DMS79 treated with DMSO at 0.1 percent for 48 hours (cell line): ENCODE measurements around the gene EBF3.

Experiments
- DNase-seq: peaks from one replicate; lab custom pipeline; 2025; lab: John Stamatoyannopoulos, UW

EBF3 gene, protein sequence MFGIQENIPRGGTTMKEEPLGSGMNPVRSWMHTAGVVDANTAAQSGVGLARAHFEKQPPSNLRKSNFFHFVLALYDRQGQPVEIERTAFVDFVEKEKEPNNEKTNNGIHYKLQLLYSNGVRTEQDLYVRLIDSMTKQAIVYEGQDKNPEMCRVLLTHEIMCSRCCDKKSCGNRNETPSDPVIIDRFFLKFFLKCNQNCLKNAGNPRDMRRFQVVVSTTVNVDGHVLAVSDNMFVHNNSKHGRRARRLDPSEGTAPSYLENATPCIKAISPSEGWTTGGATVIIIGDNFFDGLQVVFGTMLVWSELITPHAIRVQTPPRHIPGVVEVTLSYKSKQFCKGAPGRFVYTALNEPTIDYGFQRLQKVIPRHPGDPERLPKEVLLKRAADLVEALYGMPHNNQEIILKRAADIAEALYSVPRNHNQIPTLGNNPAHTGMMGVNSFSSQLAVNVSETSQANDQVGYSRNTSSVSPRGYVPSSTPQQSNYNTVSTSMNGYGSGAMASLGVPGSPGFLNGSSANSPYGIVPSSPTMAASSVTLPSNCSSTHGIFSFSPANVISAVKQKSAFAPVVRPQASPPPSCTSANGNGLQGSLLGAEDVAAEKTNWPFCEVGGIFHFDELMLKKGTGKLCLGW

DNA sequence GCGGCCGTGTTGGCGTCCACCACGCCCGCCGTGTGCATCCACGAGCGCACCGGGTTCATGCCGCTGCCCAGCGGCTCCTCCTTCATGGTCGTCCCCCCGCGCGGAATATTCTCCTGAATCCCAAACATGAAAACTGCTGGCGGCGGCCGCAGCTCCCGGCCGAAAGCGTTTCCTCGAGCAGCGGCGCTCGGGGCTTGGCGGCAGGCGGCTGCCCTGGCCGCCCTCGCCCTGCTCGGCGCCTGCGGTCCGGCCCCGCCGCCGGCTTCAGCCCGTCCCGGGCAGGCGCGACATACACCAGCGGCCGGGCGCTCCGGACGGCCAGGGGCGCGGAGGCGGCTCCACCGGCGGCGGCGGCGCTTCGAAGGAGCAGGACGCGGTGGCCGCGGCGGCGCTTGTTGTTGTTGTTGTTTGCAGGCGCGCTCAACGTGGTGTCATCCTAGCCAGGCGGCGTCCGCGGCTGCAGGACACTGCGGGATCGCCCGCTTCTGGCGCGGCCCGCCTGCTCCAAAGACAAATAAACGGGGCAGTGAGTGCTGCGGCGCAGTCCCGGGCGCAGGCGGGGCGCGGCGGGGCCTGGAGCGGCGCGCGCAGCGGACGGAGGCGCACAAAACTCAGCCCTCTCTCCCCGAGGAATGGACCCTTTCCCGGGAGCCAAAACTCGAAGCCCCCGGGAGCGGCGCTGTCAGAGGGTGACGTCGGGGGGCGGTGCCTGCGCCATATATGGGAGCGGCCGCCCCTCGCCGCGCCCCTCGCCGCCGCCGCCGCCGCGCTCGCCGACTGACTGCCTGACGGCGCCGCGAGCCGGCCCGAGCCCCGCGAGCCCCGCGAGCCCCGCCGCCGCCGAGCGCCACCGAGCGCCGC is at the start of gene EBF3:
Gene EBF3 (minus strand): TSS at position 634 of the 861 bp plus-strand sequence. CDS start 506 bp downstream, at position 128.
- peak; percentile 25 for DNase-seq

DNA sequence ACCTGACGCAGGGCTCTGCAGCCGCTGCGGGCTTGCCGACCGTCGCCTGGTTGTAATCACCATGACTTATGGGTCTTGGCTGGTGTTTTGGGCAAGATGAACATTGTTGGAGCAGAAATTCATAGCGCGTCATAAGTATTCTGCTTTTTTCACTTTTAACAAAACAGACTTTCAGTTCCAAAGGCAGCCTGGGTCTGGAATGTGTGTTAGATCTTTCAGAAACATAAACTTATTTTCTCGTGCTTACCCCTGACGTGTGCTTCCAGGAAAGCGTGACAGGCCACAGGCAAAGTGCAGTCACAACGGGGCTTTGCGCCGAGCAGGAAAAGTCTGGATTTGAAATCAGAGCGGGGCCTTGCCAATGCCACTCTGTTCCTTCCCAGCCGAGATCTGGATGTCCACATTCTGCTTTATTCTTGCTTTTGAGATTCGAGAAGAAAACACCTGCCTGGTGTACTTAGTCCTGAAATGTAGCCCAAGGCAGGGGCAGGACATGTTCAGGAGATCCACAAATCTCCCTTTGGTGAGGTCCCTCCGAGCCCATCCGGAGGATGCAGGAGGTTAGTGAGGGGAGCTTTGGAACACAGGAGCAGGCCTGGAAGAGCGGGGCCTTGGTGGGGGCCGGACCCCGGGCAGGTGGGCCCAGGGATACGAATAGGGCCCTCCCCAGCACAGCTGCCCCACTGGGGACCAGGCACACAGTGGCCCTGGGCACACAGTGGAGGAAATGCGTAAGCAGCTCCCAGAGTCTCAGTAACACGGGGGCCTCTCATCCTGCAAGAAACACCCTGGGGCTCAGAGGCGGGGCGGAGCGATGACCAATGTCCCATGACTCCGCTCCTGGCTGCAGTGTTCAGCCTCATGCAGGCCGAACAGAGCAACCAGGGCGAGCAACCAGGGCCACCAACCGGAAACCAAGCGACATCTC is 49.5 kb upstream of the EBF3 start:
- no peak for DNase-seq

DNA sequence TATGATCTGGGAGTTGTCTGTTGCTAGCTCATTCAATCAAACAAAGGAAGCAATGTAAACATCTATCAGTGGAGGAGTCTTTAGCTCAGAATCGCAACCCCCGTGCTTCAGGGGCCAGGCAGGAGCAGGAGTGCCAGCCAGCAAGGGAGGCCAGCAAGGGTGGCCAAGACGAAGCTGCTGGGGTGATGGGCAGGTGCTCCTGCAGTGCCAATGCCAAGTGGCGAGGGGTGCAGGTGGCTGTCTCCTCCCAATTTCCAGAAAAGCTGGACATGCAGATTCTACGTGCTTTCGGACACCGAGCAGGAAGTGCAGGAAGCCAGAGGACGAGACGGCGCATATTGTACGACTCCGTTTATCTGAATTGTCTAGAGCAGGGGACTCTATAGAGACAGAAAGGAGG is 48.1 kb upstream of the EBF3 start:
- no peak for DNase-seq

DNA sequence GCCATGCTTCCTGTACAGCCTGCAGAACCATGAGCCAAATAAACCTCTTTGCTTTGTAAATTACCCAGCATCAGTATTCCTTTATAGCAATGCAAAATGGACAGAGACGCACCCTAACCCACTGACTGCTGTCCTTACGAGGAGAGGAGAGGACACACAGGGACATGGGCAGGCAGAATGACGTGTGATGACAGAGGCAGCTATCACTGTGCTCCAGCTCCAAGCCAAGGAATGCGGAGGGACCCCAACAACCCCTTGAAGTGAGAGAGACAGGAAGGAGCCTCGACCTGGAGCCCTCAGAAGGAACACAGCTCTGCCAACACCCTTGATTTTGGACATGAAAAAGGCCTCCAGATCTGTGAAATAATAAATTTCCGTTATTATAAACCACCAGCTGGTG is 46.6 kb upstream of the EBF3 start:
- no peak for DNase-seq

DNA sequence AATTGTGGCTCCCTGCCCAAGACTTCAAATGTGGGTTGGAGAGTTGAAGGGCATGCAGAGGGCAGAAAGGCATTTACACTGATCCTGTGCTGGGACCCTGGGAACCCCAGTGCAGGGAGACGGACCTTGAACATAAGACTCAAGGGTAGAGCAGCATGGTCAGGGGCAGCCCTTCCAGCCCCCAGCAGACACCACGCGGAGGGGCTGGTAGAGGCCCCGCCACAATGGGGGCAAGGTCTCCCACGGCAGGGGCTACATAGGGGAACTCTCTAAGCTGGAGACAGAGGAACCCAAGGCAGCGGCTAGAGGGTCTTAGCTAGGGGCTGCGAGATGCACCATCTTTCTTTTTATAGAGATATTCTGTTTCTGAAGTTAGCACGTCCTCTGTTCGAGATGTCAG is 45.2 kb upstream of the EBF3 start:
- no peak for DNase-seq

DNA sequence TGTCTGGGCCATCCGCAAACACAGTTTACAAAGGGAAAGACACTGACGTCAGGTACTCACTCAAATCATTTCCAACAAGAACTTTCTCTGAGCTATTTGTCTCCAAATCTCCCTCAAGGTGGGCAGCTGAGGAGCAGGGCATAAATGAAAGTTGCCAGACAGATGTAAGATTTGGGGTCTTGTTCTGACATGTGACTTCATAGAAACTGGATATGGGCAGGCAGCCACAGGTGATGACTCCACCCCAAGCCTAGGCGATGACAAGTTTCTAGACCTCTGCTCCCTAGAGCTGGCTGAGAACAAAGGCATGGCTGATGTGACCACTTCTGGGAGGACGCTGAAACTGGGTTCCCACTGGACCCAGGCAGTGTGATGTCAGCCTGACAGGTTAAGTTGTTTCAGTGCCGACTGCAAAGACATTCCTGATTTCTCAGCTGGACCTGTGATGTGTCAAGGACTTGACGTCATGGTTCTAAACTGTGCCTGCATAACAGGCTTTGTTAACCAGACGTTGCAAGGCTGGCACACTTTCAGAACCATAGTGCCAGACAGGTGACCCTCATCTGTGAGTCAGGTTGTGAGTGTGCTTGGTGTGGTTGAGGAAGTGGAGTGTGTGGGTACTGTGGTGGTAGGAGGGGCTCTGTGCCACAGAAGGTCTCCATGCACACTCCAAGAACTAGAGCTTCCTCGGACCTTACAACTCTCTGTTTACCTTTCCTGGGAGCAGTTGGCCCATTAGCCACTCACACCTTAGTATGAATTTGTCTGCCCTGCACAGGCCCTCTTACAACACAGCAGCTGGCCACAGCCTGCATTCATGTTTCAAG is 39.9 kb upstream of the EBF3 start:
- DNase-seq, result no peak

DNA sequence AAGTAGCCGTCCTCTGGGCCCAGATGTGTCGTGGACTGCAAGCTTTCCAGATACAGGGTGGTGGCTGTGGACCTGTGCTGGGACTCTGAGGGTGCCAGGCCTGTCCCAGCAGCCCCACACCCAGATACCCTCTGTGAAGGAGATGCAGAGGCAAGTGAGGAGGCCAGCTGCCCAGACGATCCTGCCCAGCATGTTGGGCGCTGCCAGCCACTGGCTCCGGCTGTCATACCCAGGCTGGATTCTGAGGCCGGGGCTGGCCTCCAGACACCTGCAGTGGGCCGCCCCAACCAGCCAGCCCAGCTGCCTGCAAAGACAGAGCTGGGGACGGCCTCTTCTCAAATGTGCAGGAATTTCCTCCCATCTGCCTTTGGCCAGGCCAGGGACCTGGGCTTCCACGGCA is 39.1 kb upstream of the EBF3 start:
- DNase-seq, result no peak

DNA sequence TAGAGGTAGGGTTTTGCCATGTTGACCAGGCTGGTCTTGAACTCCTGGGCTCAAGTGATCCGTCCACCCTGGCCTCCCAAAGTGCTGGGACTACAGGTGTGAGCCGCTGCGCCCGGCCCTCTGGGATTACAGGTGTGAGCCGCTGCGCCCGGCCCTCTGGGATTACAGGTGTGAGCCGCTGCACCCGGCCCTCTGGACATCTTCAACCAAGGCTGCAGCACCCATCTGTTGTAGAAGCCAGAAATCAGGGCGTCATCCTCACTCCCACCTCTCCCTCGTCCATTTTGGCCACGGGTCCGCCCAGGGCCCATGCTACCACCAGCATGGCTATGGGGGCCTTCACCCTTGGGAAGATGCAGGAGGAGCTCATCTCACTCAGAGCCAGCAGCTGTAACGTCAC is 38.5 kb upstream of the EBF3 start:
- DNase-seq, result no peak

DNA sequence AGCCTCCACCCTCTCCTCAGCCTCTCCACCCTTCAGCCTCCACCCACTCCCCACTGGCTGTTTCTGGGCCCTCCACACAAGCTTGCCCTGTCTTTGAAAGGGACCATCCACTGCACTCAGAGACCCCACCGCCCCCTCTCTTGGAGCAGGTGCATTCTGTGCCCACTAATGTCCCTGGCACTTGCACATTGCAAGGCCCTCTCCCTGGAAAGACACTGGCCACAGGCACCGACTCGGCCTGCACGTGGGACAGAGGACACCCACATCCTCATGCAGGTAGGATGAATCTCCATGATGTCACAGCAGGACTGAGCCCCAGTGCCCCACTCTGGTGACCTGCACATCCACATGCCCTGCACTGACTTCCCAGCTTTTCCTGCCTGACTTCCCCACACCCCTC is 36.8 kb upstream of the EBF3 start:
- DNase-seq, result no peak

DNA sequence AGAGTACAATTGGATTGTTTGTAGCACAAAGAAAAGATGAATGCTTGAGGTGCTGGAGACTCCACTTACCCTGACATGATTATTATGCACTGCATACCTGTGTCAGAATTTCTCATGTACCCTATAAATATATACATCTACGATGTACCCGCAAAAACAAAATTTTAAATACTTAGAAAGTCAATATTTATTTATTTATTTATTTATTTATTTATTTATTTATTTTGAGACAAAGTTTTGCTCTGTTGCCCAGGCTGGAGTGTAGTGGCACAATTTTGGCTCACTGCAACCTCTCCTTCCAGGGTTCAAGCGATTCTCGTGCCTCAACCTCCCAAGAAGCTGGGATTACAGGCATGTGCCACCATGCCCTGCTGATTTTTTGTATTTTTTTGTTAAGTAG is 35.1 kb upstream of the EBF3 start:
- DNase-seq, result no peak

DNA sequence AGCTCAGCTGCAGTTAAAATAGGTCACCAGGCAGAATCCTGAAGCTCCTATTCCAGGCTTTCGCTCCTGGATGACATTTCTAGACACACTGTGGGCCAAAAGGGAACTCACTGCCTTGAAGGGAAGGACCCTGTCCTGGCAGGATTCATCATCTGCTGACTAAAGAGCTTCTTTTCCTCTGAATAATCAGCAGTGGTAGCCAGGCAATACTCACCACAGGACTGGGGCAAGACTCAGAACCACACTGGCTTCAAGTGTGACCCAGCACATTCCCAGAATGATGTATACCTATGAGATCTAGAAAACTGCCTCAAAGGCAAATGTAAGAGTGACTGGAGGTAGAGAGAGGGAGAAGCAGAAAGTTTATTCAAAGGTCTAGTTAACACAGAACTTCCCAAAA is 29.5 kb upstream of the EBF3 start:
- DNase-seq, result no peak

DNA sequence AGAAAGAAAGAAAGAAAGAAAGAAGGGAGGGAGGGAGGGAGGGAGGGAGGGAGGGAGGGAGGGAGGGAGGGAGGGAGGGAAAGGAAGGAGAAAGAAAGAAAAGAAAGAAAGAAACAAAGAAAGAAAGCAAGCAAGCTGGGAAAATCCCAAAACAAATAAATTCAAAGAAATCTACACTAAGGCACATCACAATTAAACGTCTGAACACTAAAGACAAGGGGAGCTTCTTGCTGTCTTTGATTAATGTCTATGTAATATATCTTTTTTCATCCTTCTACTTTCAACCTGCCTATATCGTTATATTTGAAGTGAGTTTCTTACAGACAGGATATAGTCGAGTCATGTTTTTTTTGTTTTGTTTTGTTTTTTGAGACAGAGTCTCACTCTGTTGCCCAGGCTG is 28.3 kb upstream of the EBF3 start:
- no peak for DNase-seq

DNA sequence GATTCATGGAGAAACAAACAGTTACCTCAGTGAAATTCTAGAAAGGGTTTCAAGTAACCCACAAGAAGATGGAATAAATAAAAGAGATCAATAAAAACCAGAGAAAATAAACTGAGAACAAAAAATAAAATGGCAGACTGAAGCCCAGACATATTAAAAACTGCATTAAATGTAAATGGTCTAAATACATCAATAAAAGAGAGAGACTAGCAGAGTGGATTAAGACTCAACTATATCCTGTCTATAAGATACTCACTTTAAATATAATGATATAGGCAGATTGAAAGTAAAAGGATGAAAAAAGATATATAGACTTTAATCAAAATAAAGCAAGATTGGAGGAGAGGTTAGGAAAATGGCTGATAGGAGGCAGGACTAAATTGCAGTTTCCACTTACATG is 18.8 kb upstream of the EBF3 start:
- no peak for DNase-seq

DNA sequence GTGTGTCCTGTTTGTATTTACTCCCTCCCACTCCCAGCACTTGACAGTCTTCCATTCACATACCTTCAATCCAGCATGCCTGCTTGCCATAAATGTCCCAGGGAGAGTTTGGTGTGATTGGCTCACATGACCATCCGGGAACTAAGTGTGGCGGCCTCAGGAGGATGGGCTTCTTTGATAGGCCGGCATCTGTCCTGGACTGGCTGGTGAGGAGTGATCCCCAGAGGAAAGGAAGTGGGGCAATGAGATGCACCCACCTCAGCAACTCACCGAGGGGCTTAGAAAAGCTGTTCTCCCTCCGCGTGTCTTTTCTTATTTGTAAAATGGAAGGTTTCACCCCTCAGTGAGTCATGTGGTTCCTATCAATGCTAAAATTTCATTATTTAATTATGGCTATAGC is 14.9 kb upstream of the EBF3 start:
- DNase-seq, result no peak

DNA sequence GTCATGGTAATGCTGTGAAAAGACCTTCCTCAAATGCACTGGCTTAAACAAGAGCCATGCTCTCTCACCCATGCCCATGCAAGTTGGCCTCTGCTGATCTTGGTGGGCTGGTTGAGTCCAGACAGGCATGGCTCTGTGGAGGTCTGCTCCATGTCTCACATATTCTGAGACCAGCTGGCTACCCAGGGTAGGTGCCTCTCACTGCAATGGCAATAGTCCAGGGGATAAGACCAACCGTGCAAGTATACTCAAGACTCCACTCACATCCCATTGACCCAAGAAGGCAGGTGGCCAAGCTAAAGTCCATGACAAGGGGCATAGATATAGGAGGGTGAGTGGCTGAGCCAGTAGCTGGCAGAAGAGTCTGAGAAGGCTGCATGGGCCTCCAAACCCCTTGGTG is 14.2 kb upstream of the EBF3 start:
- DNase-seq, result no peak

DNA sequence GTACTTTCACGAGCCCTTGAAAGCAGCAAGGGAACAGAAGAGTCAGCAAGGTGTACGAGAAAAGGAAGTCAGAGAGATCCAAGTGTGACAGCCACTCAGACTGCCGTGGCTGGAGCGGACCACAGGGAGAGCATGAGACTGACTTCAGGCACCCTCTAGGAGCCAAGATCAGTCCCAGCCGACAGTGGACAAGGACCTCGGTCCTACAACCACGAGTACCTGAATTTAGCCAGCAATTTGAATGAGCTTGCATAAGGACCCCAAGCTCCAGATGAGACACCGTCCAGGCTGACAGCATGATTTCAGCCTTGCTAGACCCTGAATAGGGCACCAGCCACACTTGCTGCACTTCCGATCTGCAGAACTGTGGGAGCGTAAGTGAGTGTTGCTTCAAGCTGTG is 13.7 kb upstream of the EBF3 start:
- DNase-seq, result no peak

DNA sequence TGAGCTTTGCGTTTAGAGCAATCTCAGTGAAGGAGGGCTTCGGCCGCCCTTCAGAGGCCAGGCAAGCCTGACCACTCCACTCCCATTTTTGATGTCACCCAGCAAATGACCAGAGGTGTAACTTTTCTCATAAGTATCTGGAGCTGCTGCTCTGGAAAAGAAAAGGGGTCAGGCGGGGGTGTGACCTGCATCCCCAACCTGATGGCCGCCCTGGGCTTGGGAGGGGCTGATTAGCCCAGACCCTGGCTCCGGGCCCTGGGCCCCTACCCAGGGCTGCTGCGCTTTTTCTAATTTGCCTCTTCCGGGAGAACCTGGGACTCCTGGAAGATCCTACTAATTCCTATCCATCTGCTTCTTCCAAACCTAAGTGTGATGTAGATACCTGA is 9.6 kb upstream of the EBF3 start:
- DNase-seq, result no peak

DNA sequence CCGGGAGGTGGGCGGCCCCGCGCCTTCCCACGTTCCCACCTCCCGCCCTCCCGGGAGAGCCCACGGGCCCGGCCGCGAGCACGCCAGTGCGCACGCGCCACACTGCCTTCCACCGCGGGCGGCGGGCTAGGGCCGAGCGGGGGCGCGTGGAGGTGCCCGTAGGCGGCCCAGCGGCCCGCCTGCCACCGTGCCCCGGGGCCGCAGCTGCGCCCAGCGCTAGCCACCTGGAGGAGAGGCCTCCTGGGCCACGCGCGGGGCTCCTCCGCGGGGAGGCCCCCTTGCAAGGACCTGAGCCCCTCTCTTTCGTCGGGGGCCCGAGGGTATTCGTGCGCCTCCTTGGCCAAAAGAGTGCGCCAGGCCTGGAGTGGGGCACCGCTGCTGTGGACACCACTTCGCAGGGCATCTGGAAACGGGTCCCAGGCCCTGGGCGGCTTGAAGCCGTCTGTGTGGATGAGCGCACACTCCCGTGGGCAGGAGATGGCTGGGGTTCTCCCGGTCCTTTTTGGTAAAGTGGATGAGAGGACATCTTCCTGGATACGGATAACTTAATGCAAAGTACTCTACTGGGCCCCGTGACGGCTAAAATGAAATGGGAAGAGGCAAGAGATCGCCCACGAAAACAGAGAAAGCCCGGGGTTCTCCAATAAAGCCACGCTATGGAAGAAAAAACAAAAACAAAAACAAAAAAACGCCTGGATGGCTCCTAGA is 9.0 kb upstream of the EBF3 start:
- DNase-seq, result no peak

DNA sequence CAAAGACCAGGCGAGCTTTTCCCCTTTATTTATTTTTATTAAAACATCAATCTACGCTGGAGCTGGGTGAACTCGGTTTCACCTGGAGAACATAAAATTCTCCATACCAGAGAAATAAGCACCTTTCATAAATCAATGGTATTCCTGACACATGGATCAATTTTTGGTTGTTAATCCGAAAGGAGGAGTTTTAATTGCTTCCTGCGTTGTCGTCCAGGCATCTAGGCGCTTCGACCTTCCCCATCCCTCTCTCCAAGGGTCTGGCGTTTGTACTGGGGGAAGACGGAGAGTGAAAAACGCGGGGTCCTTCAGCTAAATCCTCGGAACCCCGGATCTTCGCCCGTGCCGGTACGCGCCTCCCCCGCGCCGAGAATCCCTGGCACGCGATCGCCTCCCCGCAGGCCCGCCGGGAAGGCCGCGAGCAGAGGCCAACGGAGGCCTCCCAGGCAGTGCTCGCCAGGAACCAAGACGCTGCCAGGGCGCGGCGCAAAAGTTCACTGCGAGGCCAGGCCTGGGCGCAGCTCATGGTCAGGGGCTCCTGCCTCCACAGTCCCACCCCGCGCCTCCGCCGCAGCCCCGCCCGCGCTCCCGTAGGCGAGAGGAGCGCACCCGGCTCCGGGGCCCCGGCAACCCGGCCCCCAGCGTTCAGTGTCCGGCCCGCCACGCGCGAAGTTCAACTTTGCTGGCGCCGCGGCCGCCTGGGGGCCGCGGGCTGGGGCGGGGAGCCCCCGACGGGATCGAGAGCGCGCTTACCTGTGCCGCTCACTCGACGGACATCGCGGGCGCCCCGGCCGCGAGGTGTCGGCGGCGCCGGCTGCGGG is 8.3 kb upstream of the EBF3 start:
- DNase-seq, result no peak
